HCT116 (cell line): ENCODE measurements around the gene NBPF20. TPM values are rescaled to one million over a fixed set of nuclear protein-coding genes. Genes with fewer than 3 reads are reported as not detected.
"Not testable (repeated sequence)": the region's sequence is repeated elsewhere in the genome, so short reads cannot be mapped to it uniquely, and the experiment has no call there.

Source experiments
- ATAC-seq: fragments of 200-7000 bp; cut with Tn5 transposase; 2 replicates; pipeline ENCODE4 v1.9.1; 2020; ENCODE audit warnings: mild to moderate bottlenecking, moderate library complexity
- BruUV-seq: library from RNA; stranded (reverse); fragments of 400-500 nt; replicated peaks from 2 replicates; lab custom pipeline; 2021; lab: Mats Ljungman, UMichigan
- CTCF ChIA-PET: fragments of 300-600 bp; sonication (Branson Sonifier 250); formaldehyde crosslinking; loops from one replicate; lab custom pipeline; 2021; ENCODE audit warnings: antibody characterized with exemption; lab: Charles Lee
- POLR2A ChIA-PET: fragments of 300-600, 350-600 bp; sonication (Branson Sonifier 250); formaldehyde crosslinking; loops from one replicate; lab custom pipeline; 2021; ENCODE audit warnings: antibody characterized with exemption; lab: Charles Lee
- RAD21 ChIA-PET, 2 experiments: fragments of 300-600 bp; sonication (Branson Sonifier 250); formaldehyde crosslinking; loops; one replicate each; lab custom pipeline; 2023; ENCODE audit warnings: low total read pairs in 2 of 2; ENCODE audit not compliant: uncharacterized antibody in 2 of 2, unreplicated experiment in 2 of 2, low non-redundant PET in 1 of 2; lab: Charles Lee
- DNase-seq: peaks from one replicate; pipeline ENCODE4 v3.0.0-alpha.2; 2010; ENCODE audit warnings: low read depth, low spot score
- H2AFZ ChIP-seq: fragments of 200-600 bp; shearing (Covaris generic), sonication (generic); 2 replicates; pipeline ENCODE4 v1.6.1; 2017; ENCODE audit warnings: low read depth, mixed run types, mixed read lengths, antibody characterized with exemption, low read length; ENCODE audit not compliant: poor library complexity, severe bottlenecking
- H3K27ac ChIP-seq: 2 replicates; pipeline ENCODE4 v1.5.1; 2012; ENCODE audit warnings: low read depth, low read length
- H3K27me3 ChIP-seq: fragments of 200-600 bp; sonication (generic); 2 replicates; pipeline ENCODE4 v1.6.1; 2016; ENCODE audit warnings: mixed run types, low read length, mixed read lengths; ENCODE audit not compliant: insufficient read depth
- H3K36me3 ChIP-seq, 2 experiments: fragments of 200-500 bp in 1 of 2; fragments of 200-600 bp in 1 of 2; sonication (Bioruptor generic) in 1 of 2; sonication (generic) in 1 of 2; 2 replicates each; pipeline versions ENCODE4 v1.5.1 to v1.6.1; 2014 to 2016; ENCODE audit warnings: low read length in 2 of 2, inconsistent platforms in 1 of 2, mixed read lengths in 1 of 2, mixed run types in 1 of 2; ENCODE audit not compliant: insufficient read depth in 2 of 2, control insufficient read depth in 1 of 2
- H3K4me1 ChIP-seq, 2 experiments: fragments of 200-600 bp in 1 of 2; sonication (generic) in 1 of 2; 2 replicates each; pipeline versions ENCODE4 v1.5.1 to v1.6.1; 2012 to 2017; ENCODE audit warnings: low read length in 2 of 2, inconsistent platforms in 1 of 2, mild to moderate bottlenecking in 1 of 2, mixed read lengths in 1 of 2, mixed run types in 1 of 2, moderate library complexity in 1 of 2; ENCODE audit not compliant: insufficient read depth in 2 of 2, control insufficient read depth in 1 of 2
- H3K4me2 ChIP-seq: fragments of 200-600 bp; sonication (generic); 2 replicates; pipeline ENCODE4 v1.6.1; 2017; ENCODE audit warnings: mixed run types, low read length, mixed read lengths
- H3K4me3 ChIP-seq, 2 experiments: fragments of 200-600 bp in 1 of 2; sonication (generic) in 1 of 2; replicated peaks in 1 of 2; 2 replicates each; pipeline ENCODE4 v1.5.1; 2011 to 2016; ENCODE audit warnings: low read length in 2 of 2, control low read depth in 1 of 2, low read depth in 1 of 2, mild to moderate bottlenecking in 1 of 2, mixed read lengths in 1 of 2, mixed run types in 1 of 2
- H3K79me2 ChIP-seq: fragments of 200-600 bp; sonication (generic); 2 replicates; pipeline ENCODE4 v1.6.1; 2017; ENCODE audit warnings: mild to moderate bottlenecking, mixed run types, low read length, moderate library complexity, mixed read lengths; ENCODE audit not compliant: insufficient read depth
- H3K9ac ChIP-seq: fragments of 200-600 bp; sonication (generic); 2 replicates; pipeline ENCODE4 v1.6.1; 2016; ENCODE audit warnings: low read length, mixed read lengths
- H3K9me2 ChIP-seq: fragments of 200-600 bp; sonication (generic), shearing (Covaris generic); 2 replicates; pipeline ENCODE4 v1.6.1; 2017; ENCODE audit warnings: mixed run types, mild to moderate bottlenecking, moderate library complexity; ENCODE audit not compliant: insufficient read depth
- H3K9me3 ChIP-seq, 2 experiments: fragments of 200-500 bp in 1 of 2; fragments of 200-600 bp in 1 of 2; sonication (Bioruptor generic) in 1 of 2; sonication (generic) in 1 of 2; 2 replicates each; pipeline ENCODE4 v1.6.1; 2014 to 2017; ENCODE audit warnings: low read length in 2 of 2, mixed read lengths in 2 of 2, inconsistent platforms in 1 of 2, low read depth in 1 of 2, mild to moderate bottlenecking in 1 of 2, mixed run types in 1 of 2, moderate library complexity in 1 of 2; ENCODE audit not compliant: control insufficient read depth in 1 of 2, insufficient read depth in 1 of 2
- H4K20me1 ChIP-seq: fragments of 200-600 bp; sonication (generic), shearing (Covaris generic); 2 replicates; pipeline ENCODE4 v1.6.1; 2017; ENCODE audit warnings: mixed run types, mild to moderate bottlenecking, moderate library complexity; ENCODE audit not compliant: insufficient read depth
- intact Hi-C: fragments of 100-400 bp; cut with micrococcal nuclease; formaldehyde crosslinking; loops from 2 replicates; pipeline ENCODE4 v1.10.0; 2022
- total RNA-seq: library from RNA; stranded (reverse); gene quantifications from one replicate; pipeline ENCODE4 v1.2.1, GENCODE V29; 2021; ENCODE audit not compliant: unreplicated experiment

Gene NBPF20
- total RNA-seq, 1 experiment from 2014 or later: 3.8 TPM

GRCh38 chr1:145472731-145473130 is 47.3 kb upstream of the NBPF20 start:
- H2AFZ ChIP-seq, CTCF ChIA-PET, DNase-seq, H3K9me2 ChIP-seq, RAD21 ChIA-PET, H3K4me1 ChIP-seq, POLR2A ChIA-PET, H3K79me2 ChIP-seq, H3K27ac ChIP-seq, H3K9ac ChIP-seq, H3K4me3 ChIP-seq, intact Hi-C loops, H3K27me3 ChIP-seq, H3K4me2 ChIP-seq, H4K20me1 ChIP-seq, BruUV-seq, H3K9me3 ChIP-seq, ATAC-seq, H3K36me3 ChIP-seq: not testable (repeated sequence)

- POLR2A ChIA-PET: not testable (repeated sequence)
Observed at GRCh38 chr1:145471365-145471764, 46.0 kb upstream of the NBPF20 start.

More at GRCh38 chr1:145471365-145471764, 46.0 kb upstream of the NBPF20 start:
- peak; percentile 36; the same call in 1 of the 2 replicates for ATAC-seq
- DNase-seq, CTCF ChIA-PET, H3K4me2 ChIP-seq, H3K9me3 ChIP-seq, intact Hi-C loops, H3K27me3 ChIP-seq, H4K20me1 ChIP-seq, H3K9me2 ChIP-seq, BruUV-seq, H3K4me3 ChIP-seq, H3K36me3 ChIP-seq, H2AFZ ChIP-seq, RAD21 ChIA-PET, H3K4me1 ChIP-seq, H3K9ac ChIP-seq, H3K79me2 ChIP-seq, H3K27ac ChIP-seq: not testable (repeated sequence)
